GM12875 (cell line): ENCODE results near the gene CCL5.

ENCODE experiments used
- H3K4me3 ChIP-seq: one replicate; pipeline ENCODE4 v1.5.1; 2011; ENCODE audit warnings: low read depth, low read length, control low read depth
- CTCF ChIP-seq: IDR thresholded peaks from 2 replicates; pipeline ENCODE4 v1.5.1; 2011; ENCODE audit warnings: low read depth, mild to moderate bottlenecking, control low read depth, inconsistent platforms, low read length, moderate library complexity, borderline replicate concordance; ENCODE audit not compliant: insufficient read depth

CCL5 gene

GRCh38 chr17:35847006-35847405 is 33.2 kb downstream of the CCL5 start:
- no peak overlapping the region for H3K4me3 ChIP-seq
- TF ChIP-seq CTCF, result no peak

- no peak for TF ChIP-seq CTCF
- no peak overlapping the region for H3K4me3 ChIP-seq
Observed at GRCh38 chr17:35846055-35846809, 33.9 kb downstream of the CCL5 start.

- no peak overlapping the region for H3K4me3 ChIP-seq
- TF ChIP-seq CTCF, result no peak
Observed at GRCh38 chr17:35844547-35844946, 35.6 kb downstream of the CCL5 start.

- no peak overlapping the region for H3K4me3 ChIP-seq
- TF ChIP-seq CTCF, result no peak
Observed at GRCh38 chr17:35843698-35844097, 36.5 kb downstream of the CCL5 start.

- no peak overlapping the region for H3K4me3 ChIP-seq
- no peak for TF ChIP-seq CTCF
Observed at GRCh38 chr17:35842239-35842638, 37.9 kb downstream of the CCL5 start.

GRCh38 chr17:35841505-35841904 is 38.7 kb downstream of the CCL5 start:
- no peak for TF ChIP-seq CTCF
- H3K4me3 ChIP-seq, result no peak overlapping the region

- no peak overlapping the region for H3K4me3 ChIP-seq
- TF ChIP-seq CTCF, result no peak
Observed at GRCh38 chr17:35841101-35841500, 39.1 kb downstream of the CCL5 start.
